CD4-positive, alpha-beta T cell (primary cell): Measurements from ENCODE around the gene KLHL40. TPM values are rescaled to one million over a fixed set of nuclear protein-coding genes. Genes with fewer than 3 reads are reported as not detected.

Source experiments
- ATAC-seq: fragments of 200-7000 bp; cut with Tn5 transposase; one replicate; pipeline ENCODE4 v1.10.0; 2022; ENCODE audit warnings: mild to moderate bottlenecking; ENCODE audit not compliant: poor library complexity
- CTCF ChIA-PET: fragments of 350-600 bp; sonication (Branson Sonifier 250); formaldehyde crosslinking; loops from one replicate; lab custom pipeline; 2021; ENCODE audit warnings: antibody characterized with exemption, inconsistent platforms; lab: Charles Lee
- POLR2A ChIA-PET: fragments of 350-600 bp; sonication (Branson Sonifier 250); formaldehyde crosslinking; loops from one replicate; lab custom pipeline; 2021; ENCODE audit warnings: antibody characterized with exemption, inconsistent platforms; lab: Charles Lee
- DNase-seq, 14 experiments: peaks; one replicate each; pipeline ENCODE4 v3.0.0-alpha.2; 2013 to 2020; ENCODE audit warnings: mixed read lengths in 2 of 14
- H3K27ac ChIP-seq, 2 donors: one replicate each; pipeline versions ENCODE4 v1.5.1 to v1.7.0; 2013; ENCODE audit warnings: low read length in 2 of 2, low read depth in 1 of 2, mild to moderate bottlenecking in 1 of 2
- H3K27me3 ChIP-seq, 2 experiments: 1 replicate in 1 of 2; 2 replicates in 1 of 2; pipeline versions ENCODE4 v1.6.1 to v1.7.0; 2013; ENCODE audit warnings: low read length in 2 of 2, control low read depth in 1 of 2, mild to moderate bottlenecking in 1 of 2, moderate library complexity in 1 of 2; ENCODE audit not compliant: insufficient read depth in 2 of 2, control insufficient read depth in 1 of 2
- H3K36me3 ChIP-seq: one replicate; pipeline ENCODE4 v1.6.1; 2013; ENCODE audit warnings: low read length, control low read depth; ENCODE audit not compliant: insufficient read depth
- H3K4me1 ChIP-seq: one replicate; pipeline ENCODE4 v1.6.1; 2013; ENCODE audit warnings: low read length, control low read depth; ENCODE audit not compliant: insufficient read depth
- H3K4me3 ChIP-seq: one replicate; pipeline ENCODE4 v1.5.1; 2013; ENCODE audit warnings: mild to moderate bottlenecking, low read length, moderate library complexity
- H3K9me3 ChIP-seq, 2 experiments: 1 replicate in 1 of 2; 2 replicates in 1 of 2; pipeline versions ENCODE4 v1.6.1 to v1.7.0; 2013; ENCODE audit warnings: low read length in 2 of 2, mild to moderate bottlenecking in 2 of 2, control low read depth in 1 of 2, moderate library complexity in 1 of 2; ENCODE audit not compliant: control insufficient read depth in 1 of 2, insufficient read depth in 1 of 2
- H3K27ac Mint-ChIP-seq: one replicate; pipeline ENCODE4 v1.8.0; 2020; ENCODE audit warnings: mixed read lengths
- H3K27me3 Mint-ChIP-seq: one replicate; pipeline ENCODE4 v1.8.0; 2021; ENCODE audit warnings: mixed read lengths
- H3K36me3 Mint-ChIP-seq: one replicate; pipeline ENCODE4 v1.8.0; 2021; ENCODE audit warnings: low read depth, mixed read lengths
- H3K4me1 Mint-ChIP-seq: one replicate; pipeline ENCODE4 v1.8.0; 2021; ENCODE audit warnings: low read depth, mixed read lengths
- H3K4me3 Mint-ChIP-seq: one replicate; pipeline ENCODE4 v1.8.0; 2020; ENCODE audit warnings: mild to moderate bottlenecking, mixed read lengths
- H3K9me3 Mint-ChIP-seq: one replicate; pipeline ENCODE4 v1.8.0; 2020; ENCODE audit warnings: mixed read lengths
- intact Hi-C, 2 experiments: fragments of 100-400 bp; cut with DNase I in 1 of 2; cut with micrococcal nuclease in 1 of 2; formaldehyde crosslinking; loops; one replicate each; pipeline versions ENCODE4 v1.15.1 to v1.9.0; 2023 to 2025; cut with DNase I, micrococcal nuclease
- total RNA-seq, 174 experiments: library from RNA in 2 of 174; stranded (reverse) in 2 of 174; gene quantifications; one replicate each; pipeline ENCODE4 v1.2.3 and lab custom pipeline; 2021 to 2026
- TF ChIP-seq, protein P1 (sequence below): fragments of 200-600 bp; IDR thresholded peaks from one replicate; pipeline ENCODE4 v1.8.0; 2022; ENCODE audit warnings: antibody characterized with exemption, mild to moderate bottlenecking

The KLHL40 gene
- total RNA-seq, 2 experiments from 2014 or later, result not detected

DNA sequence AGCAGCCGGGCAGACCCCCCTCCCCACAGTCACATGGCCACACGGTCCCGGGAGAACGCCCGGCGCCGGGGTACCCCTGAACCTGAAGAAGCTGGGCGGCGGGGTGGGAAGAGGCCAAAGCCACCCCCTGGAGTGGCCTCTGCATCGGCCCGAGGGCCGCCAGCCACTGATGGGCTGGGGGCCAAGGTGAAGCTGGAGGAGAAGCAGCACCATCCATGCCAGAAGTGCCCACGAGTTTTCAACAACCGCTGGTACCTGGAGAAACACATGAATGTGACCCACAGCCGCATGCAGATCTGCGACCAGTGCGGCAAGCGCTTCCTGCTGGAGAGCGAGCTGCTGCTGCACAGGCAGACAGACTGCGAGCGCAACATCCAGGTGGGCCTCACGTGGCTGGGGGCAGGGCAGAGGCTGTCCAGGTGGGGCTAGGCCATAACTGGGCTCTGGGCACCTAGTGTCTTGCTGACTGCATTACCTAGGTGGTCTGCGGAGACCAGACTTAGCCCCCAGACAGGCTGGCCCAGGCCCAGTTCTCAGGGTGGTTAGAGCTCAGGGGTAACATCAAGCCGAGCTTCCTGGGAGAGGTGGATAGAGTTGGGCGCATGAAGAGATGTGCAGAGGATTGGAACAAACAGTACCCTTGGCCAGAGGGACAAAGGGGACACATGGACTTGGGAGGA is 25.7 kb upstream of the KLHL40 start:
- ATAC-seq (no peak), DNase-seq (no peak)
- Histone ChIP-seq H3K4me1 (peaks cover 11% of the 10 kb centered on the region), H3K9me3 (no peaks in the 10 kb centered on the region), H3K36me3 (no peaks in the 10 kb centered on the region), H3K27ac (no peak overlapping the region), H3K27me3 (no peaks in the 10 kb centered on the region), H3K4me3 (no peak overlapping the region)
- Mint-ChIP-seq H3K4me3 (no peak overlapping the region), H3K27me3 (no peaks in the 10 kb centered on the region), H3K27ac (no peak overlapping the region), H3K9me3 (no peaks in the 10 kb centered on the region), H3K4me1 (peaks cover 3% of the 10 kb centered on the region), H3K36me3 (no peaks in the 10 kb centered on the region)
- POLR2A ChIA-PET, result no interaction called here
- TF ChIP-seq, protein P1, sequence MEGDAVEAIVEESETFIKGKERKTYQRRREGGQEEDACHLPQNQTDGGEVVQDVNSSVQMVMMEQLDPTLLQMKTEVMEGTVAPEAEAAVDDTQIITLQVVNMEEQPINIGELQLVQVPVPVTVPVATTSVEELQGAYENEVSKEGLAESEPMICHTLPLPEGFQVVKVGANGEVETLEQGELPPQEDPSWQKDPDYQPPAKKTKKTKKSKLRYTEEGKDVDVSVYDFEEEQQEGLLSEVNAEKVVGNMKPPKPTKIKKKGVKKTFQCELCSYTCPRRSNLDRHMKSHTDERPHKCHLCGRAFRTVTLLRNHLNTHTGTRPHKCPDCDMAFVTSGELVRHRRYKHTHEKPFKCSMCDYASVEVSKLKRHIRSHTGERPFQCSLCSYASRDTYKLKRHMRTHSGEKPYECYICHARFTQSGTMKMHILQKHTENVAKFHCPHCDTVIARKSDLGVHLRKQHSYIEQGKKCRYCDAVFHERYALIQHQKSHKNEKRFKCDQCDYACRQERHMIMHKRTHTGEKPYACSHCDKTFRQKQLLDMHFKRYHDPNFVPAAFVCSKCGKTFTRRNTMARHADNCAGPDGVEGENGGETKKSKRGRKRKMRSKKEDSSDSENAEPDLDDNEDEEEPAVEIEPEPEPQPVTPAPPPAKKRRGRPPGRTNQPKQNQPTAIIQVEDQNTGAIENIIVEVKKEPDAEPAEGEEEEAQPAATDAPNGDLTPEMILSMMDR, result no peak
- CTCF ChIA-PET, result no interaction called here
- intact Hi-C loops, result no loop called here

DNA sequence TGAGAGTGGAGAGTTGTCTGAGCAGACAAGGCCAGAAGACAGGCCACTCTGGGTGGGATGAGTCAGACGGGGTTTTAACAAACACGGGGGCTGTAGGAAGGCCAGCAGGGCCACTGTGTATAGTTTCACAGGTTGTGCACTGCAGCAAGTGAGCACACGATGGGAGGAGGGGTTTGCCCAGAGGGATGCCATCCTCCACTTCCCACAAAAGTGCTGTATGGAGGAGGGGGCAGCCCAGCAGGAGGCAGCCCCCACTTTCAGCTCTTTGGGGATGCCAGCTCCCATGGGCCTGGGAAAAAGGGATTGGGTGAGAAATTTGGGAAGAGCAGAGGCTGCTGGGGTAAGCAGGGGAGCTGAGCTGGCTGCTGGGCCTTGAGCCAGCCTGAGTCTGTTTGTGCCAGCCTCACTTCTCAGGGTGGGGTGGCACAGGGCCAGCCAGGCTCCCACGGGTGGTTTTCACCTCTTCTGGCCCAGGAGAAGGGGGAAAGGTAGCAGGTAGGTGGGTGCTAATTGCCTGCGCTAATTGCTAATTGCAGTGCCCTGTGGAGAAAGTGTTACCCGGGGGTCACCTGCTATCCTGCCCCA is 25.1 kb upstream of the KLHL40 start:
- ATAC-seq (no peak), DNase-seq (no peak)
- Mint-ChIP-seq H3K27me3 (no peaks in the 10 kb centered on the region), H3K4me1 (peaks cover 2% of the 10 kb centered on the region), H3K27ac (no peak overlapping the region), H3K4me3 (no peak overlapping the region), H3K9me3 (no peaks in the 10 kb centered on the region), H3K36me3 (no peaks in the 10 kb centered on the region)
- Histone ChIP-seq H3K4me3 (no peak overlapping the region), H3K4me1 (peaks cover 4% of the 10 kb centered on the region), H3K27ac (no peak overlapping the region), H3K36me3 (no peaks in the 10 kb centered on the region), H3K27me3 (no peaks in the 10 kb centered on the region), H3K9me3 (no peaks in the 10 kb centered on the region)
- intact Hi-C loops, result no loop called here
- TF ChIP-seq, protein P1, result no peak
- ChIA-PET POLR2A (no interaction called here), CTCF (no interaction called here)

DNA sequence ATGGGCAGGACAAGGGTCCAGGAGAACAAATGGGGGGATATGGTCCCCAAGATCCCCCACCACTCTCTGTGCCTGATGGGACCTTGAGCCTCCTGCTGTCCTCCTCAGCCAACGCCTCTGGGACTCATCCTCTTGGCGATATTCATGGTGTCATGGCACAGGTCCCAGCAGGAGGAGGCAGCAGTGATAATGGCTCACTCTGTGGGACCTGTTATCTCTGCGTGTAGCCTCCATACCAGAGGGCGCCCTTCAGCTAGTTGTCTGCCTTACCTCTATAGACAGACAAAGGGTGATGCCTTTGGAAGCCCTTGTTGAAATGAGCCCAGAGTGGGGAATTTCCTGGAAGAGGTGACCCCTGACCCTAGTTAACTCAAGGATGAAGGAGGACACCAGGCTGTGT is 24.4 kb upstream of the KLHL40 start:
- Histone ChIP-seq H3K9me3 (no peaks in the 10 kb centered on the region), H3K27ac (no peak overlapping the region), H3K27me3 (no peaks in the 10 kb centered on the region), H3K36me3 (no peaks in the 10 kb centered on the region), H3K4me1 (no peaks in the 10 kb centered on the region), H3K4me3 (no peak overlapping the region)
- H3K4me3 Mint-ChIP-seq, result no peak overlapping the region
- H3K27me3 Mint-ChIP-seq, result no peaks in the 10 kb centered on the region
- H3K36me3 Mint-ChIP-seq, result no peaks in the 10 kb centered on the region
- no peaks in the 10 kb centered on the region for H3K9me3 Mint-ChIP-seq
- ATAC-seq (no peak), DNase-seq (no peak)
- POLR2A ChIA-PET, result no interaction called here
- TF ChIP-seq, protein P1, result no peak
- CTCF ChIA-PET, result no interaction called here
- H3K4me1 Mint-ChIP-seq, result no peaks in the 10 kb centered on the region
- H3K27ac Mint-ChIP-seq, result no peak overlapping the region
- intact Hi-C loops, result no loop called here
